COLO668 (cell line): ENCODE results near the gene TOGARAM2.
"Not testable (repeated sequence)": the region's sequence is repeated elsewhere in the genome, so short reads cannot be mapped to it uniquely, and the experiment has no call there.

ENCODE experiments used
- DNase-seq: peaks from one replicate; lab custom pipeline; 2025; ENCODE audit not compliant: unreplicated experiment; lab: John Stamatoyannopoulos, UW

The TOGARAM2 gene

GRCh38 chr2:29071032-29071975, 90.2 kb downstream of the TOGARAM2 start:
- DNase-seq = no peak

GRCh38 chr2:29072251-29072650, 91.2 kb downstream of the TOGARAM2 start:
- DNase-seq = no peak

- no peak for DNase-seq
Measured at GRCh38 chr2:29072971-29073725, 92.0 kb downstream of the TOGARAM2 start.

GRCh38 chr2:29073933-29074332, 92.8 kb downstream of the TOGARAM2 start:
- no peak for DNase-seq

GRCh38 chr2:29074411-29074810, 93.3 kb downstream of the TOGARAM2 start, which contains the start of gene PCARE:
PCARE (minus strand) TSS chr2:29074523; CDS start chr2:29074261, 262 bp downstream.
- DNase-seq = no peak

GRCh38 chr2:29075894-29076705, 95.0 kb downstream of the TOGARAM2 start:
- DNase-seq = no peak

- no peak for DNase-seq
Measured at GRCh38 chr2:29079887-29080286, 98.8 kb downstream of the TOGARAM2 start.

GRCh38 chr2:29080886-29081743, 100.0 kb downstream of the TOGARAM2 start:
- no peak for DNase-seq

GRCh38 chr2:29082804-29083495, 101.9 kb downstream of the TOGARAM2 start:
- no peak for DNase-seq

GRCh38 chr2:29084554-29084953, 103.5 kb downstream of the TOGARAM2 start:
- no peak for DNase-seq

- DNase-seq = not testable (repeated sequence)
Measured at GRCh38 chr2:29090311-29090710, 109.2 kb downstream of the TOGARAM2 start.

- no peak for DNase-seq
Measured at GRCh38 chr2:29096969-29097368, 115.9 kb downstream of the TOGARAM2 start.

GRCh38 chr2:29097569-29097968, 116.5 kb downstream of the TOGARAM2 start:
- no peak for DNase-seq

- no peak for DNase-seq
Measured at GRCh38 chr2:29100564-29100963, 119.5 kb downstream of the TOGARAM2 start.
